ENCODE data around the gene IREB2. TPM values are rescaled to one million over a fixed set of nuclear protein-coding genes. Genes with fewer than 3 reads are reported as not detected.

The IREB2 gene
- total and polyA plus RNA-seq, 2 donors (not counting 1 experiment from before 2014, with no cell fraction given): 14.7 to 92.1 TPM

- H3K4me2 ChIP-seq (replicated peaks; ENCODE audit: low read depth, low read length, poor library complexity, severe bottlenecking): no peak overlapping the region
- ATAC-seq (ENCODE audit: low read depth) (no peak), DNase-seq (no peak)
- intact Hi-C loops (cut with micrococcal nuclease): no loop called here
- no peaks in the 10 kb centered on the region for H3K9me3 ChIP-seq (ENCODE audit: control extremely low read depth in 1 of 3, control insufficient read depth in 2 of 3, insufficient read depth in 1 of 3, low read length in 2 of 3)
- ChIA-PET CTCF (no interaction called here), POLR2A (no interaction called here)
- Mint-ChIP-seq H3K4me3 (no peak overlapping the region), H3K9me3 (ENCODE audit: insufficient read depth) (no peaks in the 10 kb centered on the region), H3K27ac (no peak overlapping the region), H3K27me3 (no peaks in the 10 kb centered on the region), H3K4me1 (no peaks in the 10 kb centered on the region)
- no peak overlapping the region for H3K27ac ChIP-seq (ENCODE audit: low read length in 2 of 2)
- H3K79me2 ChIP-seq (ENCODE audit: control insufficient read depth, insufficient read depth, low read length): no peaks in the 10 kb centered on the region
- H3K27me3 ChIP-seq (replicated peaks in 1 of 4; ENCODE audit: control extremely low read depth in 1 of 4, control insufficient read depth in 3 of 4, insufficient read depth in 4 of 4, low read length in 3 of 4): peaks cover 0 to 3% (median 0%) of the 10 kb centered on the region in 4 experiments
- H4K20me1 ChIP-seq (ENCODE audit: control insufficient read depth, insufficient read depth, low read length, poor library complexity, severe bottlenecking): no peaks in the 10 kb centered on the region
- no peaks in the 10 kb centered on the region for H3K36me3 ChIP-seq (replicated peaks in 1 of 2; ENCODE audit: control extremely low read depth in 1 of 2, control insufficient read depth in 1 of 2, extremely low read depth in 1 of 2, insufficient read depth in 2 of 2, low read length in 1 of 2)
- H3K4me1 ChIP-seq (ENCODE audit: control insufficient read depth in 2 of 2, insufficient read depth in 2 of 2, low read length in 2 of 2): no peaks in the 10 kb centered on the region
- TF ChIP-seq EZH2 (IDR thresholded peaks at IDR 0.05; ENCODE audit: borderline replicate concordance, insufficient read depth, low read depth, low read length, poor library complexity, severe bottlenecking) (no peak), CTCF (IDR thresholded peaks at IDR 0.05) (no peak)
- no peak overlapping the region for H2AFZ ChIP-seq (ENCODE audit: insufficient read depth, low read depth, low read length, poor library complexity, severe bottlenecking)
- WGBS (ENCODE audit: insufficient coverage): no CpG with 5 or more reads among the region's 2 CpGs
- H3K4me3 ChIP-seq (ENCODE audit: control extremely low read depth in 1 of 5, extremely low read depth in 1 of 5, insufficient read depth in 1 of 5, low read depth in 2 of 5, low read length in 4 of 5): no peak overlapping the region
- no peak overlapping the region for H3K9ac ChIP-seq (ENCODE audit: low read length)
Measured at GRCh38 chr15:78533331-78533730, 95.3 kb downstream of the IREB2 start.

- peaks cover 5% of the 10 kb centered on the region for H3K79me2 ChIP-seq (ENCODE audit: control insufficient read depth, insufficient read depth, low read length)
- H3K4me3 ChIP-seq (ENCODE audit: control extremely low read depth in 1 of 5, extremely low read depth in 1 of 5, insufficient read depth in 1 of 5, low read depth in 2 of 5, low read length in 4 of 5): no peak overlapping the region
- H3K27me3 ChIP-seq (replicated peaks in 1 of 4; ENCODE audit: control extremely low read depth in 1 of 4, control insufficient read depth in 3 of 4, insufficient read depth in 4 of 4, low read length in 3 of 4): peaks cover 0 to 3% (median 0%) of the 10 kb centered on the region in 4 experiments
- TF ChIP-seq CTCF (IDR thresholded peaks at IDR 0.05) (no peak), EZH2 (IDR thresholded peaks at IDR 0.05; ENCODE audit: borderline replicate concordance, insufficient read depth, low read depth, low read length, poor library complexity, severe bottlenecking) (no peak)
- peaks cover 13% of the 10 kb centered on the region for H3K4me1 Mint-ChIP-seq
- intact Hi-C loops (cut with micrococcal nuclease): no loop called here
- no peak overlapping the region for H3K27ac ChIP-seq (ENCODE audit: low read length in 2 of 2)
- H3K27me3 Mint-ChIP-seq: no peaks in the 10 kb centered on the region
- no peak for DNase-seq
- POLR2A ChIA-PET: no interaction called here
- no CpG with 5 or more reads among the region's 1 CpG for WGBS (ENCODE audit: insufficient coverage)
- CTCF ChIA-PET: no interaction called here
- no peaks in the 10 kb centered on the region for H3K36me3 ChIP-seq (replicated peaks in 1 of 2; ENCODE audit: control extremely low read depth in 1 of 2, control insufficient read depth in 1 of 2, extremely low read depth in 1 of 2, insufficient read depth in 2 of 2, low read length in 1 of 2)
- H3K4me3 Mint-ChIP-seq: no peak overlapping the region
- H3K9me3 Mint-ChIP-seq (ENCODE audit: insufficient read depth): no peaks in the 10 kb centered on the region
- H3K4me2 ChIP-seq (replicated peaks; ENCODE audit: low read depth, low read length, poor library complexity, severe bottlenecking): no peak overlapping the region
- no peak overlapping the region for H2AFZ ChIP-seq (ENCODE audit: insufficient read depth, low read depth, low read length, poor library complexity, severe bottlenecking)
- no peak overlapping the region for H3K9ac ChIP-seq (ENCODE audit: low read length)
- H4K20me1 ChIP-seq (ENCODE audit: control insufficient read depth, insufficient read depth, low read length, poor library complexity, severe bottlenecking): no peaks in the 10 kb centered on the region
- peaks cover 2 to 10% of the 10 kb centered on the region in 2 donors for H3K4me1 ChIP-seq (ENCODE audit: control insufficient read depth in 2 of 2, insufficient read depth in 2 of 2, low read length in 2 of 2)
- no peaks in the 10 kb centered on the region for H3K9me3 ChIP-seq (ENCODE audit: control extremely low read depth in 1 of 3, control insufficient read depth in 2 of 3, insufficient read depth in 1 of 3, low read length in 2 of 3)
- ATAC-seq (ENCODE audit: low read depth): no peak
- H3K27ac Mint-ChIP-seq: no peak overlapping the region
Measured at GRCh38 chr15:78536134-78536533, 98.1 kb downstream of the IREB2 start.
